ENCODE data around the gene NUDT16L1.

GRCh38 chr16:4693956-4694641, 737 bp downstream of the NUDT16L1 start:
- TF ChIP-seq TCF4 (CRISPR knock-in tag; IDR thresholded peaks at IDR 0.05; ENCODE audit: borderline replicate concordance) = no peak
- no peak for TF ChIP-seq ZFP30 (CRISPR knock-in tag; IDR thresholded peaks at IDR 0.05)
- no peak for TF ChIP-seq RARB (CRISPR knock-in tag; IDR thresholded peaks at IDR 0.05)
- TF ChIP-seq CREB5 (CRISPR knock-in tag; IDR thresholded peaks at IDR 0.05; ENCODE audit: low read depth) = no peak
- no peak for TF ChIP-seq SNAI2 (CRISPR knock-in tag; IDR thresholded peaks at IDR 0.05)
- TF ChIP-seq PATZ1 (CRISPR knock-in tag; IDR thresholded peaks at IDR 0.05; ENCODE audit: borderline replicate concordance) = no peak
- no peak for TF ChIP-seq TOX (CRISPR knock-in tag; IDR thresholded peaks at IDR 0.05; ENCODE audit: borderline replicate concordance)
- TF ChIP-seq BACH2 (CRISPR knock-in tag; IDR thresholded peaks at IDR 0.05; ENCODE audit: borderline replicate concordance) = no peak

Measured in SK-N-SH treated with all-trans-retinoic acid at 6 μM for 48 hours (cell line).